KMS-11 (cell line): ENCODE measurements around the gene ADAMTS12.

Source experiments
- H2AFZ ChIP-seq: fragments of 200-600 bp; sonication (generic); 2 replicates; pipeline ENCODE4 v1.6.1; 2016; ENCODE audit warnings: antibody characterized with exemption, mixed run types, low read depth
- H3K27ac ChIP-seq: fragments of 200-600 bp; sonication (generic); 2 replicates; pipeline ENCODE4 v1.6.1; 2016; ENCODE audit warnings: mild to moderate bottlenecking, mixed run types
- H3K27me3 ChIP-seq: fragments of 200-600 bp; sonication (generic); 2 replicates; pipeline ENCODE4 v1.6.1; 2017; ENCODE audit warnings: mild to moderate bottlenecking, low read depth, mixed run types, moderate library complexity; ENCODE audit not compliant: insufficient read depth
- H3K36me3 ChIP-seq: fragments of 200-600 bp; sonication (generic); 2 replicates; pipeline ENCODE4 v1.6.1; 2017; ENCODE audit warnings: mild to moderate bottlenecking, mixed run types; ENCODE audit not compliant: insufficient read depth
- H3K4me1 ChIP-seq: fragments of 200-600 bp; sonication (generic); 2 replicates; pipeline ENCODE4 v1.6.1; 2016; ENCODE audit warnings: mild to moderate bottlenecking, low read depth, mixed run types; ENCODE audit not compliant: poor library complexity, severe bottlenecking
- H3K4me2 ChIP-seq: fragments of 200-600 bp; sonication (generic); 2 replicates; pipeline ENCODE4 v1.7.0; 2016; ENCODE audit warnings: mild to moderate bottlenecking, mixed run types
- H3K4me3 ChIP-seq: fragments of 200-600 bp; sonication (generic); IDR thresholded peaks from 2 replicates; pipeline ENCODE4 v1.6.1; 2017; ENCODE audit warnings: low read depth, low read length, mixed read lengths; ENCODE audit not compliant: insufficient read depth
- H3K79me2 ChIP-seq: fragments of 200-600 bp; sonication (generic); 2 replicates; pipeline ENCODE4 v1.6.1; 2016; ENCODE audit warnings: low read depth, mixed run types; ENCODE audit not compliant: insufficient read depth
- H3K9ac ChIP-seq: fragments of 200-600 bp; sonication (generic); 2 replicates; pipeline ENCODE4 v1.6.1; 2016; ENCODE audit warnings: mild to moderate bottlenecking, mixed run types
- H4K20me1 ChIP-seq: fragments of 200-600 bp; sonication (generic); 2 replicates; pipeline ENCODE4 v1.6.1; 2016; ENCODE audit warnings: mild to moderate bottlenecking, mixed run types; ENCODE audit not compliant: insufficient read depth
- CTCF ChIP-seq: fragments of 200-600 bp; sonication (generic); conservative IDR thresholded peaks from 2 replicates; pipeline ENCODE4 v1.6.1; 2017; ENCODE audit warnings: low read depth, mild to moderate bottlenecking, antibody characterized with exemption, low read length, moderate library complexity, mixed read lengths

Gene ADAMTS12

DNA sequence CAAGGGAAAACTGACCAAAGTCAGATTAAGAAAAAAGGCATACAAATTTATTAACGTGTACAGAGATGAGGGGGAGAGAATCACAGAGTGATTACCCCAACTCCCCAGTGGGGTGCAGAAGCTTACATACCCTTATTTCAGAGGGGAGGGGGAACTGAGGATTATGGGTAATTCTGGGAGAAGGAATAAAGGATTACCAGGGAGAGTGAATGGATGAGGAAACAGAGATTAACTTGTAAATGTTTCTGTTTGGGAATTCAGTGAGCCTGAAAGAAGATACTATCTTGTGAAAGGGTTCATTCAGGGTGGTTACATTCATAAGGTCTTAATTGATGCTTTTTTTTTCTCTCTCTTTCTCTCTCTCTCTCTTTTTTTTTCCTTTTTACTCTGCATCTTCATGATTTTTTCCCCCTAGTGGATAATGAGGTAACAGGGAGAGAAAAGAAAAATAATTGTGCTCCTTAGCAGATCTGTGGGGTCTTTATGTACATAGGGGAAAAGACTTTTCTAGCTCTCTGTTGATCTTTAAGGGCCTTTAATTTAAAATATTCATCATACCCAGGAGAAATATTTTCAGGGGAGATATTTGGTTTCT, 401.6 kb downstream of the ADAMTS12 start:
- H3K27me3 ChIP-seq, result no peaks in the 10 kb centered on the region
- H3K36me3 ChIP-seq, result no peaks in the 10 kb centered on the region
- no peaks in the 10 kb centered on the region for H4K20me1 ChIP-seq
- H3K79me2 ChIP-seq, result no peaks in the 10 kb centered on the region
- no peak for TF ChIP-seq CTCF
- H3K9ac ChIP-seq, result no peak overlapping the region
- no peak overlapping the region for H3K4me2 ChIP-seq
- H3K27ac ChIP-seq, result no peak overlapping the region
- no peak overlapping the region for H2AFZ ChIP-seq
- no peaks in the 10 kb centered on the region for H3K4me1 ChIP-seq
- H3K4me3 ChIP-seq, result no peak overlapping the region

GRCh38 chr5:33489481-33490067, 402.2 kb downstream of the ADAMTS12 start:
- no peaks in the 10 kb centered on the region for H3K79me2 ChIP-seq
- TF ChIP-seq CTCF, result no peak
- no peak overlapping the region for H3K4me2 ChIP-seq
- H3K4me1 ChIP-seq, result no peaks in the 10 kb centered on the region
- no peak overlapping the region for H3K9ac ChIP-seq
- H3K36me3 ChIP-seq, result no peaks in the 10 kb centered on the region
- H3K4me3 ChIP-seq, result no peak overlapping the region
- H3K27ac ChIP-seq, result no peak overlapping the region
- no peaks in the 10 kb centered on the region for H4K20me1 ChIP-seq
- H3K27me3 ChIP-seq, result no peaks in the 10 kb centered on the region
- H2AFZ ChIP-seq, result no peak overlapping the region

- Histone ChIP-seq H4K20me1 (no peaks in the 10 kb centered on the region), H3K79me2 (no peaks in the 10 kb centered on the region), H3K9ac (no peak overlapping the region), H2AFZ (no peak overlapping the region), H3K4me2 (no peak overlapping the region), H3K4me3 (no peak overlapping the region), H3K36me3 (no peaks in the 10 kb centered on the region), H3K27ac (no peak overlapping the region), H3K27me3 (no peaks in the 10 kb centered on the region), H3K4me1 (no peaks in the 10 kb centered on the region)
- no peak for TF ChIP-seq CTCF
These were observed 403.0 kb downstream of the ADAMTS12 start for GRCh38 chr5:33488558-33489355.

DNA sequence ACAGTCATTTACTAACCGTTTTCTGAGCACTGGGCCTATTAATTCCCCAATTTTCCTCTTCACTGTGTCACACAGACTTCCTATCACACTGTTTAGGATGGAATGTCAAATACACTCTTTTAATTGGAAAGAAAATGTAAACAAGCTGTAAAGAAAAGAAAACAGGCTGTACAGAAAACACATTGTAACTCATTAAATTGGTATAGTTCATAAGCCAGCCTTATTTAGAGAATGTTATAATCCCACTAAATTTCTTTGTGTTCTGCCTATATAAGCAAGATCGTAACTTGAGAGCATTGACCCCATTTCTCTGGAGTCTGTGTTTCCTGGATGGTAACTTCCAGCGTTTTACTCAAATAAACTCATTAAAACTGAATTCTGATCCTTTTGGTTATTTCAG, 404.6 kb downstream of the ADAMTS12 start:
- TF ChIP-seq CTCF, result no peak
- H3K36me3 ChIP-seq, result no peaks in the 10 kb centered on the region
- H3K27me3 ChIP-seq, result no peaks in the 10 kb centered on the region
- no peaks in the 10 kb centered on the region for H3K79me2 ChIP-seq
- no peak overlapping the region for H2AFZ ChIP-seq
- H4K20me1 ChIP-seq, result no peaks in the 10 kb centered on the region
- no peak overlapping the region for H3K27ac ChIP-seq
- H3K4me1 ChIP-seq, result no peaks in the 10 kb centered on the region
- no peak overlapping the region for H3K4me2 ChIP-seq
- no peak overlapping the region for H3K9ac ChIP-seq
- H3K4me3 ChIP-seq, result no peak overlapping the region
